Adrenal gland (tissue), 5 donors: Measurements from ENCODE around the gene IL17A.

Source experiments
- POLR2A ChIP-seq, 2 donors: fragments of 450-650 bp; IDR thresholded peaks; one replicate each; pipeline ENCODE4 v1.6.1; 2017; ENCODE audit warnings: antibody characterized with exemption in 2 of 2, mild to moderate bottlenecking in 2 of 2, moderate library complexity in 1 of 2
- TF ChIP-seq, protein P1 (sequence below), 6 experiments: fragments of 450-650 bp in 4 of 6; fragments of 200-600 bp in 2 of 6; sonication (generic) in 1 of 6; IDR thresholded peaks; 1 replicate in 5 of 6; 2 replicates in 1 of 6; pipeline versions ENCODE4 v1.5.1 to v1.8.0; 2016 to 2021; ENCODE audit warnings: antibody characterized with exemption in 6 of 6, mild to moderate bottlenecking in 2 of 6, moderate library complexity in 1 of 6
- donor health status: DM: no; HTN: no; CAD: no.

DNA sequence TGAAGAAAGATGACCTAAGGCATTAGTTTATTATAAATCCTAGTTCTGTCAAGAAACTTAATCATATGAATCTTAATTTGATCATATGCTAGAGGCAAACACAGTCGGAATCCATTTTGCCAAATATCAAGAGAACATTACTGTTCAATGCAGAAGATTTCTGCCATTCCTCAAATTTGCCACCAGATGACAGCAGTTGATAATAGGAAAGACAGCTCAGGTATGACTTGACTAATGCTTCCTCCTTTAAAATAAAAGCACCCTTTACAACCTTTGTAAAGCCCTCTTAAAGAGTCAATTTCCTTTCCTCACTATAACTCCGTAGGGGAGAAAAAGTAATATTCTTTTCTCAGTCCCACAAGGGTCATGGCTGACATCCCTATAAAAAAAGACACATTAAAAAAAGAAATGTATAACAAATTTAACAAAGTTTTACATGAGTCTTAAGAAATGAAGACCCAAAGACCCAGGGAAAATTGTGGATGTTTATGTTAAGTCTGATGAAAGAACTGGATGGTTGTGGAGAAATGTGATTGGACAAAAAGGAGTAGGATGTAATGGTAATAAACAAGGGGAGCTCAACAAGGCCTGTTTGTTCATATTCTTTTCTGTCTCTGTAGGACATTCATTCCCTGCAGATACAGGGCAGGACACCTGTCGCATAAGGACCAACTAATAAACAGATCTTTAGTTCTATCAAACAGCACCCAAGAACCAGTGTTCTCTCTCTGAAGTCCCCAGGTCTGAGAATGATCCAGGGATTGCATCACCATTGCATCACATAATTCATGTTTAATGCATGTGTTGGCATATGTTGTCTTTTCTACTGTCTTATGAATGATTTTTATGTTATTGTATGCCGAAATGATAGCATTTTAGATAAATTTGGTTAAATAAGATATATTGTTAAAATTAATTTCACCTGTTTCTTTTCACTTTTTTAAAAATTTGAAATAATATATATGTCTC lies 23.0 kb upstream of the IL17A start:
- TF ChIP-seq, protein P1, sequence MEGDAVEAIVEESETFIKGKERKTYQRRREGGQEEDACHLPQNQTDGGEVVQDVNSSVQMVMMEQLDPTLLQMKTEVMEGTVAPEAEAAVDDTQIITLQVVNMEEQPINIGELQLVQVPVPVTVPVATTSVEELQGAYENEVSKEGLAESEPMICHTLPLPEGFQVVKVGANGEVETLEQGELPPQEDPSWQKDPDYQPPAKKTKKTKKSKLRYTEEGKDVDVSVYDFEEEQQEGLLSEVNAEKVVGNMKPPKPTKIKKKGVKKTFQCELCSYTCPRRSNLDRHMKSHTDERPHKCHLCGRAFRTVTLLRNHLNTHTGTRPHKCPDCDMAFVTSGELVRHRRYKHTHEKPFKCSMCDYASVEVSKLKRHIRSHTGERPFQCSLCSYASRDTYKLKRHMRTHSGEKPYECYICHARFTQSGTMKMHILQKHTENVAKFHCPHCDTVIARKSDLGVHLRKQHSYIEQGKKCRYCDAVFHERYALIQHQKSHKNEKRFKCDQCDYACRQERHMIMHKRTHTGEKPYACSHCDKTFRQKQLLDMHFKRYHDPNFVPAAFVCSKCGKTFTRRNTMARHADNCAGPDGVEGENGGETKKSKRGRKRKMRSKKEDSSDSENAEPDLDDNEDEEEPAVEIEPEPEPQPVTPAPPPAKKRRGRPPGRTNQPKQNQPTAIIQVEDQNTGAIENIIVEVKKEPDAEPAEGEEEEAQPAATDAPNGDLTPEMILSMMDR (IDR thresholded peaks at IDR 0.05), result peak in 5 of 6 experiments; percentile 9 to 37 (median 20)
- TF ChIP-seq POLR2A (IDR thresholded peaks at IDR 0.05), result no peak
